Epithelial cell of esophagus (primary cell): ENCODE data around the gene FAM118A.
"Not testable (repeated sequence)": the region's sequence is repeated elsewhere in the genome, so short reads cannot be mapped to it uniquely, and the experiment has no call there.

Experiments
- DNase-seq: peaks from one replicate; pipeline ENCODE4 v3.0.0; 2010; ENCODE audit warnings: low read depth
- H3K4me3 ChIP-seq: 2 replicates; pipeline ENCODE4 v1.5.1; 2011; ENCODE audit warnings: mild to moderate bottlenecking, low read length, control low read depth
- TF ChIP-seq, protein P1 (sequence below): IDR thresholded peaks from 2 replicates; pipeline ENCODE4 v1.5.1; 2011; ENCODE audit warnings: low read depth, mild to moderate bottlenecking, low read length, control low read depth, inconsistent platforms; ENCODE audit not compliant: insufficient read depth; ENCODE audit errors: missing control alignments

Gene FAM118A

DNA sequence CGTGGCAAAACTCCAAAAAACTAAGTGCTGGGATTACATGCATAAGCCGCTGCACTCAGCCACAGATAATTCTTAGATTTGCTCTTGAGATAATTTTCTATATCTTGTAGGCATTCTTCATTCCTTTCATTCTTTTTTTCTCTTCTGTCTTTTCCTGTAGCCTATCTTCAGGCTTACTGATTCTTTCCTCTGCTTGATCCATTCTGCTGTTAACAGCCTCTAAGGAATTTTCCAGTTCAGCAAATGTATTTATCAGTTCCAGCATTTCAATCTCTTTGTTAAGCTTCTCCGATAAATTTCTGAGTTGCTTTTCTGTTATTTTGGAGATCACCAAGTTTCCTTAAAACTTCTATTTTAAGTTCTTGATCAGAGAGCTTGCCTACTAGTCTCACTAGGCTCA lies 57.0 kb downstream of the FAM118A start:
- no peak overlapping the region for H3K4me3 ChIP-seq
- TF ChIP-seq, protein P1, sequence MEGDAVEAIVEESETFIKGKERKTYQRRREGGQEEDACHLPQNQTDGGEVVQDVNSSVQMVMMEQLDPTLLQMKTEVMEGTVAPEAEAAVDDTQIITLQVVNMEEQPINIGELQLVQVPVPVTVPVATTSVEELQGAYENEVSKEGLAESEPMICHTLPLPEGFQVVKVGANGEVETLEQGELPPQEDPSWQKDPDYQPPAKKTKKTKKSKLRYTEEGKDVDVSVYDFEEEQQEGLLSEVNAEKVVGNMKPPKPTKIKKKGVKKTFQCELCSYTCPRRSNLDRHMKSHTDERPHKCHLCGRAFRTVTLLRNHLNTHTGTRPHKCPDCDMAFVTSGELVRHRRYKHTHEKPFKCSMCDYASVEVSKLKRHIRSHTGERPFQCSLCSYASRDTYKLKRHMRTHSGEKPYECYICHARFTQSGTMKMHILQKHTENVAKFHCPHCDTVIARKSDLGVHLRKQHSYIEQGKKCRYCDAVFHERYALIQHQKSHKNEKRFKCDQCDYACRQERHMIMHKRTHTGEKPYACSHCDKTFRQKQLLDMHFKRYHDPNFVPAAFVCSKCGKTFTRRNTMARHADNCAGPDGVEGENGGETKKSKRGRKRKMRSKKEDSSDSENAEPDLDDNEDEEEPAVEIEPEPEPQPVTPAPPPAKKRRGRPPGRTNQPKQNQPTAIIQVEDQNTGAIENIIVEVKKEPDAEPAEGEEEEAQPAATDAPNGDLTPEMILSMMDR, result no peak
- no peak for DNase-seq

DNA sequence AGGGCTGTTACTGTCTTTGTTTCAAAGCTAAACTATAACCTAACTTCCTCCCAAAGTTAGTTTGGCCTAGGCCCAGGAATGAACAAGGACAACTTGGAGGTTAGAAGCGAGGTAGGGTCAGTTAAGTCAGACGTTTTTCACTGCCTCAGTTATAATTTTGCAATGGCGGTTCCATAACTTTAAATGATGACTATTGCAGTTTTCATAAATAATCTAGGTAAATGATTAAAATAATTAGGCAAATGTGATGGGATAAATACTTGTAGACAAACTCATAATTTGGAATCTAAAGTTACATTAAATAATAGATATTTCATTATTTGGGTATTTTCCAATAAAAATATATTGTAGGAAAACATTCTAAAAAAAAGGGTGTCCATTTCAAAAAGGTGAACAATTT lies 63.9 kb downstream of the FAM118A start:
- DNase-seq, H3K4me3 ChIP-seq: not testable (repeated sequence)

DNA sequence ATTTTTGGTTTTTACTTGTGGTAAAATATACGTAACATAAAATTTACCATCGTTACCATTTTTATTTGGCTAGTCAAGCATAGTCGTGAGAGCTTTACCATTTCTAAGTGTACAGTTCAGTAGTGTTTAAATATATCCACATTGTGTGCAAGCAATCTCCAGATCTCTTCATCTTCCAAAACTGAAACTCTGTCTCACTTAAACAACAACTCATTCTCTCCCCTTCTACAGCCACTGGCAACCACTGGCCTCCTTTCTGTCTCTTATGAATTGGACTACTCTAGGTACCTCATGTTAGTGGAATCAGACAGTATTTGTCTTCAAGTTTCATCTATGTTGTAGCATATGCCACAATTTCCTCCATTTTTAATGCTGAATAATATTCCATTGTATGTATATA lies 66.3 kb downstream of the FAM118A start:
- no peak for DNase-seq
- no peak overlapping the region for H3K4me3 ChIP-seq
- TF ChIP-seq, protein P1, result no peak

DNA sequence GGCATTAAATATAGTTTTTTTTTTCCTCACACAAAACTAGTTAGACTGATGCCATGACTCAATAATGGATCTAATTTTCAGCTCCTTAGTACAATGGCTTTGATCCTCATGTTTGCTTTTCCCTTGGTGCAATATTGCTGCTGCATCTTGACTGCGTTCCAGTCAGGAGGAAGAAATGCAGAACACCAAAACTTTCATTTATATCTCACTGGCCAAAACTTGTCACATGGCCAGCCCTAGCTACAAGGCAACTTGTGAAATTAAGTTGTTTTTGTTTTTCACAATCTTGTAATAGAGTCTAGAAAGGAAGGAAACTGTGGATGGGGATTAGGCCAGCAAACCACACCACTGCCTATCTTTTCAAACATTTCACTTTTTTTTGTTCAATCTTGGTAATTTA lies 67.0 kb downstream of the FAM118A start:
- TF ChIP-seq, protein P1, result no peak
- no peak overlapping the region for H3K4me3 ChIP-seq
- peak; percentile 28 for DNase-seq

DNA sequence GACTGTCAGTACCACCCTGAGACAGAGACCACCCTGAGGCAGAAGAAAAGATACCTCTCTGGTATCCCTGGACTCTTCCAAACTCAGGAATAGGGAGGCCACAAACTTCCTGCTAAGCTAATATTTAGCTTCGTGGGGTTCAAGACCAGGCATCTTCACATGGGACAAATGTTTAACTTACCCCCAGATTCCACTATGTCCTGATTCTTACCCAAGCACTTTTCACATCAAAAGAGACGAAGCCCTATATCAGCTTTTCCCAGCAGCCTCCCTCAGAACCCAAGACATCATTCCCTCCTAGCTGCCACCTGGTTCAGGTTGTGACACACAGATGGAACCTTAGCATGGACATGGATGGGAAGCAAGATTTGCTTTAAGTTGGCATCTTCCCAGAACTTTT lies 71.6 kb downstream of the FAM118A start:
- DNase-seq, result no peak
- TF ChIP-seq, protein P1, result no peak
- no peak overlapping the region for H3K4me3 ChIP-seq

DNA sequence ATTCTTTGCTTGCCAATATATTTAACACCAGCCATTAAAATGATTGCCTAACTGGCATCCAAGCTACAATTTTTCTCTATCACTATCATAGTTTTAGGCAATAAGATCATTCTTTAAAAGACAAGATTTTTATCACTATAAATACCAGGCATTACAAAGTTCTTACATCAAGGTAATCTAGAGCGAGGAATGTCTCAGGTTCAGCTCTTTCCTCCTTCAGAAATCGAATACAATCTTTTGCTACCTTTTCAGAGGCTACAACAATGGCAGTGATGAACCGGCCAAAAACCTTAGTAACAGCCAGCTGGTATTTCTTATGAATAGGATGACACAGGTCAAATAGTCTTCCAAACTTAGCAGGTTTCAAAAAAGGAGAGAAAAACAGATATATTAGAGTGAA lies 79.8 kb downstream of the FAM118A start:
- TF ChIP-seq, protein P1, result no peak
- no peak overlapping the region for H3K4me3 ChIP-seq
- no peak for DNase-seq
